Immature natural killer cell (primary cell): Measurements from ENCODE around the gene MEGF6. TPM values are rescaled to one million over a fixed set of nuclear protein-coding genes. Genes with fewer than 3 reads are reported as not detected.

Source experiments
- DNase-seq, 3 donors: peaks; one replicate each; pipeline ENCODE4 v3.0.0; 2022; ENCODE audit warnings: mixed read lengths in 1 of 3
- H3K27ac Mint-ChIP-seq, 6 donors: one replicate each; pipeline ENCODE4 v1.8.0; 2020; ENCODE audit warnings: mixed read lengths in 6 of 6, mild to moderate bottlenecking in 5 of 6, inconsistent platforms in 4 of 6, moderate library complexity in 3 of 6
- H3K27me3 Mint-ChIP-seq, 3 donors: one replicate each; pipeline ENCODE4 v1.8.0; 2020 to 2021; ENCODE audit warnings: low read depth in 3 of 3, mild to moderate bottlenecking in 3 of 3, mixed read lengths in 3 of 3, moderate library complexity in 3 of 3, inconsistent platforms in 1 of 3
- H3K36me3 Mint-ChIP-seq, 3 donors: one replicate each; pipeline ENCODE4 v1.8.0; 2020; ENCODE audit warnings: mixed read lengths in 3 of 3, inconsistent platforms in 2 of 3, mild to moderate bottlenecking in 2 of 3
- H3K4me1 Mint-ChIP-seq, 2 donors: one replicate each; pipeline ENCODE4 v1.8.0; 2020; ENCODE audit warnings: inconsistent platforms in 2 of 2, mild to moderate bottlenecking in 2 of 2, mixed read lengths in 2 of 2, moderate library complexity in 1 of 2
- H3K4me3 Mint-ChIP-seq, 5 donors: one replicate each; pipeline ENCODE4 v1.8.0; 2020; ENCODE audit warnings: mild to moderate bottlenecking in 5 of 5, mixed read lengths in 5 of 5, inconsistent platforms in 3 of 5, moderate library complexity in 3 of 5
- H3K9me3 Mint-ChIP-seq, 6 donors: one replicate each; pipeline ENCODE4 v1.8.0; 2020; ENCODE audit warnings: mild to moderate bottlenecking in 6 of 6, mixed read lengths in 6 of 6, inconsistent platforms in 4 of 6, moderate library complexity in 3 of 6
- polyA plus RNA-seq, 3 donors: library from polyadenylated mRNA; unstranded; fragments of 300-500 nt; fragmentation: Illumina TruSeq; gene quantifications; one replicate each; pipeline ENCODE4 v1.2.3, GENCODE V29; 2021

The MEGF6 gene
- polyA plus RNA-seq, 3 donors from 2014 or later: 0.08 TPM; not detected in 2

DNA sequence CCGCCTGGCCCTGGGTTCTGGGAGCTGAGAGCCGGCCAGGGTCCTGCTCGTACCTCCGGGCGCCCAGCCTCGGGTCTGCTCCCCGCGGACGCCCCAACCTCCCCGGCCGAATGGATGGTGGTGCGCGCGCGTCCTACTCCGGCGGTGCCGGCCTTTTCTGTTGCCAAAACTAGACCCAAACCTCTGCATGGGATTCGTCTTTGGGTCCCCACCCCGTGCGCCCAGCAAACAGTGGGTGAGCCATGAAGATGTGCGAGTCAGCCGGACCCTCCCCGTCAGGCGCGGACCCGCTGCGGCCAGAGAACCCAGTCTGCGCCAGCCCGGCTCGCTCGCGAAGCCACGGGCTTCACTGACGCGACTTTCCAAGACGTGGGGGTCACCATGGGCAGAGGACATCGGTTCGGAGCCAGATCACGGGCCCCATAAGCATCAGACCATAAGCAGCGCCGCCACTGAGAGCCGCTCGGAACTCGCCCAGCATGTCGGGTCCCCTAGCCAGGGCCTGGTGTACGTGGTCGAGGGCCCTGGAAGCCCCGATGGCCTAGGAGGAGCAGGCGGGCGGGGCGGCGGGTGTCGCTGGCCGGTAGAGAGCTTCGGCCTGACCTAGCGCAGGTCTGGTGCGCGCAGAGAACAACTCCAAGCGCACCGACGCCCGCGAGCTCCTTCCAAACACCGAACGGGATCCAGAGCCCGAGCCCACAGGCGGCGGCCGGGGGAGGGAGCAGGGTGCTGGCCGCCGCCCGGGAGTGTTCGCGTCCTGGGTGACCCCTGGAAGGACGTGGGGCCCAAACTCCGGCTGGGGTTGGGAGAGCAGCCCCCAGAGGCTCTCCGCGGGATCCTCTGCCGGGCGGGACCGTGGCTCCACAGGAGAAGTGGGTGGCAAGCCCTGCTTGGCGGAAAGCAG, 40.0 kb upstream of the MEGF6 start:
- Mint-ChIP-seq H3K9me3 (no peaks in the 10 kb centered on the region), H3K4me1 (peaks cover 21 to 34% of the 10 kb centered on the region in 2 donors), H3K27ac (no peak overlapping the region), H3K4me3 (peak overlapping the region in 4 of 5 donors; percentile 21 to 51 (median 40)), H3K27me3 (peaks cover 13 to 18% (median 16%) of the 10 kb centered on the region in 3 donors), H3K36me3 (peaks cover 0 to 3% (median 0%) of the 10 kb centered on the region in 3 donors)
- no peak for DNase-seq

DNA sequence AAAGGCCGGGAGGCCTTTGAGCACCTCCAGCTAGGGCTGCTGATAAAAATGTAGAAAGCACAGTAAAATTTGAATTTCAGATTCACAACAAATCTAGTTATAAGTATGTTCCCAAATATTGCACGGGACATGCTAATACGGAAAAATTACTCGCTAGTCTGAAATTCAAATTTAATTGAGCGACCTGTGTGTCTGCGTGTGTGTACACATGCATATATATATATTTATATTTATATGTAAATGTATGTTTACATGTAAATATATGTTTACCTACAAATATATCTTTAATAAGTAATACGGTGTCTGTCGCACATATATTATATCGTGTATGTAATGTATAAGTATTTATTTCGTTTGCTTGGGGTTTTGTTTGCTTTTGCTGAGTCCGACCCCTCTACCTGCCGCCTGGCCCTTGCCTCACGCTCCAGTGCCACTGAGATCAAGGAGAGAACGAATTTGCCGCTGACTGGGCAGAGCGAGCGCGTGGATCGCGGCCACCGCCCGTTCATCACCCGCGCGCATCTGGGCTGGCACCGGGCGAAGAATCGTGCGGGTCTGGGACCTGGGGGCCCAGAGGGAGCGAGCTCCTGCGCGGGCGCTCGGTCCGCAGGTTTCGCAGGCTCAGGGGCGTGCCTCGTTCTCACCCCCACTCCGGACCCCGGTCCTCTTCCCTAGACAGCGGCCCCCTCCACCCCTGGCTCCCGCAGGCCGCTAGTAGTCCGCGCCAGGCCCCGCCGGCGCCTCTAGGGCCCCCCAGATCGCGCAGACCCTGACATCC, 39.1 kb upstream of the MEGF6 start:
- Mint-ChIP-seq H3K4me1 (peaks cover 21 to 34% of the 10 kb centered on the region in 2 donors), H3K36me3 (peaks cover 0 to 6% (median 3%) of the 10 kb centered on the region in 3 donors), H3K27ac (peak overlapping the region in 4 of 6 donors; percentile 4 to 84 (median 54)), H3K4me3 (peak overlapping the region; percentile 81 to 88 (median 82)), H3K27me3 (peaks cover 13 to 18% (median 16%) of the 10 kb centered on the region in 3 donors), H3K9me3 (no peaks in the 10 kb centered on the region)
- DNase-seq: no peak

DNA sequence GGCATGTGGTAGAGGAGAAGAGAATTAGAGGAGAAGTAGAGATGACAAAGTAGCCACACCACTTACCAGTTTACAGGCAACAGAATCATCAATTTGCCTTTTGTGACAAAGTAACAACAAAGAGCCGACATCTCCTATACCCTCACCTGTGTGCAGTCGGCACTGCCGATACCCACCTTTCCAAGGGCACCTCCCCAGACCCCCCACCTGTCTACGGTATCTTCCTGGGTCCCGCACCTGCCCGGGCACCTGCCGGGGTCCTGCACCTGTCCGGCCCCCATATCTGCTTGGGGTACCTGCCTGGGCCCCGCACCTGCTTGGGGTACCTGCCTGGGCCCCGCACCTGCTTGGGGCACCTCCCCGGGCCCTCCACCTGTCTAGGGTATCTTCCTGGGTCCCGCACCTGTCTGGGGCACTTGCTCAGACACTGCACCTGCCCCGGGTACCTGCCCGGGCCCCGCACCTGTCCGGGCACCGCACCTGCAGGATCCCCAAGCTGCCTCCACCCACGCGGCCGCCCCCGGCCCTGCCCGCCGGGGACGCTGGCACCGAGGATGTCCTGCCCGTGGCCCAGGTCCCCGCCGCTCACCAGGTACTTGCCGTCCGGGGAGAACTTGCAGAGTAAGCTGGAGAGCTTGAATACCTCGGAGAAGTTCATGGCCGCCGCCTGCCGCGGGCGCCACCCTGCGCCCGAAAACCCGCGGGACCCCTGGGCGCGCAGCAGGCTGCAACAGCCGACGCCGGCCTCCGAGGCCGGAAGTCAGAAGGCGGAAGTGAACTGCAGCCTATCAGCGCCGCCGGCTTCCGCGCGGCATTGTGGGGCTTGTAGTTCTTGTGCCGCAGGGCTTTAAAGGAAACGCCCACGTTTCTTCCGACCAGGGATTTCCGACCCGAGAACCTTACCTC, 38.3 kb upstream of the MEGF6 start, which contains the start of gene WRAP73:
TSS of gene WRAP73 (minus strand) at position 762 of the 906 bp plus-strand sequence. CDS start at position 658, 104 bp downstream.
- Mint-ChIP-seq H3K4me1 (peaks cover 21 to 34% of the 10 kb centered on the region in 2 donors), H3K27me3 (peaks cover 13 to 16% (median 14%) of the 10 kb centered on the region in 3 donors), H3K4me3 (peak within 1 kb of the TSS; percentile 82 to 88 (median 86)), H3K27ac (peak within 1 kb of the TSS in 5 of 6 donors; percentile 51 to 84 (median 66)), H3K9me3 (no peaks in the 10 kb centered on the region), H3K36me3 (peaks cover 3 to 12% (median 3%) of the 10 kb centered on the region in 3 donors)
- DNase-seq: peak; percentile 81 to 85 (median 84)

- peaks cover 22 to 34% of the 10 kb centered on the region in 2 donors for H3K4me1 Mint-ChIP-seq
- H3K9me3 Mint-ChIP-seq: no peaks in the 10 kb centered on the region
- H3K36me3 Mint-ChIP-seq: peaks cover 3 to 28% (median 12%) of the 10 kb centered on the region in 3 donors
- no peak overlapping the region for H3K27ac Mint-ChIP-seq
- H3K27me3 Mint-ChIP-seq: peaks cover 5 to 7% (median 7%) of the 10 kb centered on the region in 3 donors
- no peak overlapping the region for H3K4me3 Mint-ChIP-seq
- no peak for DNase-seq
Measured at GRCh38 chr1:3646596-3646995, 35.3 kb upstream of the MEGF6 start.

DNA sequence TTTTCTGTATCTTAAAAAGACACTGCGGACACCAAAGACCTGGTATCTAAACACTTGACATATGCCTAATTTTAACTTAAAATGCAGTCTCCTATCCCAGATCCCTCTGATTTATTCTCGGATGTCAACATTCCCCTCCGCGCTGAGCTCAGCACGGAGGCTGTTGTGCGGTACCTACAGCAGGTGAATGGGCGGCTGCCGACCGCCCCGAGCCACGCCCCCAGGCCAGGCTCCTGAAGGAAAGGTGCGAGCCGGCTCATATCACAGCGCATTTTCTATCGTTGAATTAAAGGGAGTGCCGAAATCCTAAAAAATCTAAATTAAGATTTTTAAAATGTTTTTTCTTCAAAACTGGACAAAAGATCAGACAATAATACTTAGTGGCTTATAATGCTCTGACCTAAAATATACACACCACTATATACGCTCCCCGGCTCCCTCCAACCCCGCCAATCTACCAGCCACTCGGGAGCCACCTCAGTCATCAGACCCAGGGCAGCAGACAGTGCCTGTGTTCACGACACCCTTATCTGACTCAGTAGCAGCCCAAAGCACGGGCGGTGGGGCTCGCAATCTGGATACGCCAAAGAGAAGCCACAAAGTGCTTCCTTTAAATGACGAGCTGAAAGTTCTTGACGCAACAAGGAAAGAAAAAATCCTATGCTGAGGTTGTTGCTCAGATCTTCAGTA, 34.5 kb upstream of the MEGF6 start:
- Mint-ChIP-seq H3K27me3 (peaks cover 3 to 5% (median 5%) of the 10 kb centered on the region in 3 donors), H3K9me3 (no peaks in the 10 kb centered on the region), H3K4me1 (peaks cover 19 to 34% of the 10 kb centered on the region in 2 donors), H3K36me3 (peaks cover 3 to 29% (median 12%) of the 10 kb centered on the region in 3 donors), H3K4me3 (no peak overlapping the region), H3K27ac (peak overlapping the region in 1 of 6 donors; percentile 50)
- DNase-seq: no peak

DNA sequence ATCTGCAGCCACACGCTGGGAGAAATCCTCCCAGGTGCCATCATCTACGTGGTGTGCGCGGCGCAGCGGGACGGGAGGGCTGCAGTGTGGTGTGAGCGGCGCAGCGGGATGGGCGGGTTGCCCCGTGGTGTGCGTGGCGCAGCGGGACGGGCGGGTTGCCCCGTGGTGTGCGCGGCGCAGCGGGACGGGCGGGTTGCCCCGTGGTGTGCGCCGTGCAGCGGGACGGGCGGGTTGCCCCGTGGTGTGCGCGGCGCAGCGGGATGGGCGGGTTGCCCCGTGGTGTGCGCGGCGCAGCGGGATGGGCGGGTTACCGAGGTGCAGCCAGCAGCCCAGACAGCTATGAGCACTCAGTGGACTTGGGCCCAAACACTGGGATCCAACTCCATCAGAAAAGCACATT, 33.9 kb upstream of the MEGF6 start:
- Mint-ChIP-seq H3K4me3 (no peak overlapping the region), H3K27me3 (peaks cover 2 to 3% (median 3%) of the 10 kb centered on the region in 3 donors), H3K4me1 (peaks cover 17 to 30% of the 10 kb centered on the region in 2 donors), H3K9me3 (no peaks in the 10 kb centered on the region), H3K36me3 (peaks cover 3 to 29% (median 12%) of the 10 kb centered on the region in 3 donors), H3K27ac (no peak overlapping the region)
- DNase-seq: no peak

DNA sequence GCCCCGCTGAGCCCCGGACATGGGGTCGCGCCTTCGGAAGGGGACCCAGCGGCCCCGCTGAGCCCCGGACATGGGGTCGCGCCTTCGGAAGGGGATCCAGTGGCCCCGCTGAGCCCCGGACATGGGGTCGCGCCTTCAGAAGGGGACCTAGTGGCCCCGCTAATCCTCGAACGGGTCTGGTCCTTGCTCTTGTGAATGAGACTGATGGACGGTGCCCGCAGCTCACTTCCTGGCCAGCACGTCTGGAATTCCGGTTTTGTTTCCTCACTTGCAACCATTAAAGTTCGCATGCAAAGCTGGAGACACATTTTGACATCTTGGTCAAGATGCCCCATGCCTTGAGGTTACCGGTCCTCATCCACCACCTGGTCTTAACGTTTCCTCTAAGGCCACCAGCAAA, 33.0 kb upstream of the MEGF6 start:
- Mint-ChIP-seq H3K27me3 (no peaks in the 10 kb centered on the region), H3K36me3 (peaks cover 3 to 29% (median 12%) of the 10 kb centered on the region in 3 donors), H3K27ac (no peak overlapping the region), H3K9me3 (no peaks in the 10 kb centered on the region), H3K4me1 (peaks cover 13 to 23% of the 10 kb centered on the region in 2 donors), H3K4me3 (no peak overlapping the region)
- DNase-seq: no peak

DNA sequence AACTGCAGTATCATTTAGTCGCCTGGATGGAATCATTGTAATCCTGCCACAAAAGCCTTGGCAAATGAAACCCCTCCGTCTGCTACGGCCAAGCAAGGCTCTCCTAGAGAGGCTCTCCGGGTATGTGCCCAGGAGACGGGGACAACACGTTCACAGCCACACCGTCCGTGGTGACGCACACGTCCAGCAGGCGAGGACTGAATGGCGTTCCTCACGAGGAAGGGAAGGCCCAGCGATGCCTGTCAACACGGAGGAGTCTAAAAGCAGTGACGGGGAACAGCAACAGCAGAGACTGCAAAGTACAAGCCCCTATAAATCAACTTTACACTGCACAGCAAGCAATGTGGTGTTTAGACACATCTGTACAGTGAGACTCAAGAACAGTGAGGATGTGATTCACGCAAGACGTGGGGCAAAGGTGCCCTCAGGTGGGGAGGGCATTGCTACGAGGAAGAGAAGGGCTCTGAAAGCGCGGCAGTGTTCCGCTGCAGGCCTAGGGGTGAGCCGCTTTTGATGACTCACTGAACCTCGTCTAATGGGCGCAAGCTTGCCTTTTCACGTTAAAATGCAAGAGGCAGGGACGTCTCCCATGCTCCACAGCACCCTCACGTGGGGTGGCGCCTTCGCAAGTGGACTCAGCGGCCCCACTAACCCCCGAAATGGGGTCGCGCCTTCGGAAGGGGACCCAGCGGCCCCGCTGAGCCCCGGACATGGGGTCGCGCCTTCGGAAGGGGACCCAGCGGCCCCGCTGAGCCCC, 31.8 kb upstream of the MEGF6 start:
- DNase-seq: no peak
- Mint-ChIP-seq H3K27ac (no peak overlapping the region), H3K4me3 (no peak overlapping the region), H3K4me1 (peaks cover 4 to 11% of the 10 kb centered on the region in 2 donors), H3K9me3 (no peaks in the 10 kb centered on the region), H3K27me3 (no peaks in the 10 kb centered on the region), H3K36me3 (peaks cover 3 to 35% (median 13%) of the 10 kb centered on the region in 3 donors)

DNA sequence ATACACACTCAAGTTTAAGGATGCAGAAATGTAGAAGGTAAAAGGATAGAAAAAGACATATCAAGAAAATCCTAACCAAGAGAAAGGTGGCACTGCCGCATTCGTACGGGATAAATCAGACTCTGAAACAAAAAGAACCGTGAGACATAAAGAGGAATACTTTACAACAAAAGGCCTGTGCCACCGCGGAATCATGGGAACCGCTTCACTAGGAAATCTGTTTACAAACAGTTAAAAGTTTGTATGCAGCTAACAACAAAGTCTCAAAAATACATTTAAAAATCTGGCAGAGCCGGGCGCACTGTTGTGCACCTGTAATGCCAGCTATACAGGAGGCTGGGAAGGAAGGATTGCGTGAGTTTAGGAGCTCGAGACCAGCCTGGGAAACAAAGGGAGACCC, 30.5 kb upstream of the MEGF6 start:
- no peak overlapping the region for H3K27ac Mint-ChIP-seq
- H3K4me3 Mint-ChIP-seq: no peak overlapping the region
- H3K4me1 Mint-ChIP-seq: peaks cover 0 to 3% of the 10 kb centered on the region in 2 donors
- no peaks in the 10 kb centered on the region for H3K9me3 Mint-ChIP-seq
- no peak for DNase-seq
- peaks cover 6 to 41% (median 20%) of the 10 kb centered on the region in 3 donors for H3K36me3 Mint-ChIP-seq
- H3K27me3 Mint-ChIP-seq: no peaks in the 10 kb centered on the region

- no peak for DNase-seq
- no peak overlapping the region for H3K4me3 Mint-ChIP-seq
- peaks cover 0 to 3% of the 10 kb centered on the region in 2 donors for H3K4me1 Mint-ChIP-seq
- no peak overlapping the region for H3K27ac Mint-ChIP-seq
- H3K9me3 Mint-ChIP-seq: no peaks in the 10 kb centered on the region
- H3K36me3 Mint-ChIP-seq: peaks cover 9 to 47% (median 21%) of the 10 kb centered on the region in 3 donors
- H3K27me3 Mint-ChIP-seq: peaks cover 0 to 1% (median 0%) of the 10 kb centered on the region in 3 donors
Measured at GRCh38 chr1:3641046-3641760, 29.9 kb upstream of the MEGF6 start.

DNA sequence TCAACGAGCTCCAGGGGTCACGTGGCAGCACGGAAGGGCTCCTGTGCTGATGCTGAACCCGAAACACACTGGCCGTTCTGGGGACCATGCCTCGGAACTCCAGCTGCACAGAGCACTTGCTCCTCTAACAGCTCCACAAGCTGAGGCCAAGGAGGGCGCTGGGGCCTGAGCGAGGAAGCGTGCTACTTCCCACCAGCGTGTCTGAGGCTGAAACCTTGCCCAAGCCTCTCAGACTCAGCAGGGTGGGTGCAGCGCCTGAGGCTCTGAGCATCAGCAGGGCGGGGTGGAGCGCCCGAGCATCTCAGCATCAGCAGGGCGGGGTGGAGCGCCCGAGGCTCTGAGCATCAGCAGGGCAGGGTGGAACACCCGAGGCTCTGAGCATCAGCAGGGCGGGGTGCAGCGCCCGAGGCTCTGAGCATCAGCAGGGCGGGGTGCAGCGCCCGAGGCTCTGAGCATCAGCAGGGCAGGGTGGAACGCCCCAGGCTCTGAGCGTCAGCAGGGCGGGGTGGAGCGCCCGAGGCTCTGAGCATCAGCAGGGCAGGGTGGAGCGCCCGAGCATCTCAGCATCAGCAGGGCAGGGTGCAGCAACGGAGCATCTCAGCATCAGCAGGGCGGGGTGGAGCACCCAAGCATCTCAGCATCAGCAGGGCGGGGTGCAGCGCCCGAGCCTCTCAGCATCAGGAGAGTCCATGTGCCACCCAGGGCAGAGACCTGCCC, 29.0 kb upstream of the MEGF6 start:
- DNase-seq: no peak
- Mint-ChIP-seq H3K36me3 (peaks cover 6 to 45% (median 21%) of the 10 kb centered on the region in 3 donors), H3K27me3 (peaks cover 0 to 1% (median 0%) of the 10 kb centered on the region in 3 donors), H3K27ac (no peak overlapping the region), H3K4me3 (no peak overlapping the region), H3K4me1 (peaks cover 0 to 3% of the 10 kb centered on the region in 2 donors), H3K9me3 (no peaks in the 10 kb centered on the region)
